HepG2 (cell line): ENCODE measurements around the gene CSHL1. TPM values are rescaled to one million over a fixed set of nuclear protein-coding genes. Genes with fewer than 3 reads are reported as not detected.

ENCODE experiments used
- ERF ChIP-seq: IDR thresholded peaks from 2 replicates; pipeline ENCODE4 v1.6.1; 2018; ENCODE audit warnings: missing biosample characterization, missing genetic modification reagents
- FOXK1 ChIP-seq: sonication (generic); formaldehyde crosslinking; IDR thresholded peaks from 2 replicates; pipeline ENCODE4 v1.4.0; 2020; ENCODE audit warnings: low read depth, missing genetic modification reagents, borderline replicate concordance
- IRF2 ChIP-seq: IDR thresholded peaks from 2 replicates; pipeline ENCODE4 v1.6.1; 2018; ENCODE audit warnings: missing genetic modification reagents, missing compliant biosample characterization
- KDM4B ChIP-seq: sonication (generic); formaldehyde crosslinking; IDR thresholded peaks from 2 replicates; pipeline ENCODE4 v1.4.0; 2020; ENCODE audit warnings: missing genetic modification reagents
- MEIS1 ChIP-seq: sonication (generic); formaldehyde crosslinking; IDR thresholded peaks from 2 replicates; pipeline ENCODE4 v1.9.0; 2021; ENCODE audit warnings: mild to moderate bottlenecking, missing genetic modification reagents, moderate library complexity, borderline replicate concordance
- ZFP91 ChIP-seq: sonication (generic); formaldehyde crosslinking; IDR thresholded peaks from 2 replicates; pipeline ENCODE4 v1.9.0; 2022; ENCODE audit warnings: missing genetic modification reagents, mild to moderate bottlenecking, borderline replicate concordance
- ZNF225 ChIP-seq: sonication (generic); formaldehyde crosslinking; IDR thresholded peaks from 2 replicates; pipeline ENCODE4 v1.4.0; 2020; ENCODE audit warnings: mild to moderate bottlenecking, missing genetic modification reagents
- ZNF362 ChIP-seq: sonication (generic); formaldehyde crosslinking; IDR thresholded peaks from 2 replicates; pipeline ENCODE4 v1.4.0; 2020; ENCODE audit warnings: missing genetic modification reagents, mild to moderate bottlenecking, borderline replicate concordance
- ZNF788 ChIP-seq: sonication (generic); formaldehyde crosslinking; IDR thresholded peaks from 2 replicates; pipeline ENCODE4 v1.5.0; 2020; ENCODE audit warnings: mild to moderate bottlenecking, missing genetic modification reagents, borderline replicate concordance
- polyA plus RNA-seq, 8 experiments: library from polyadenylated mRNA; depleted of rRNA in 3 of 8; stranded (reverse) in 7 of 8; unstranded in 1 of 8; fragments of >200 nt; fragmentation: Illumina TruSeq in 4 of 8; extraction: Trizol in 4 of 8; gene quantifications; 2 replicates each; pipeline versions ENCODE4 v1.2.1 to v1.2.3, GENCODE V29; 2011 to 2016; ENCODE audit warnings: low read depth in 4 of 8, missing spikeins in 1 of 8, mixed read lengths in 1 of 8; ENCODE audit not compliant: insufficient read depth in 1 of 8
- total RNA-seq, 5 experiments: library from RNA; depleted of rRNA; stranded (reverse); fragments of >200 nt; fragmentation: Illumina TruSeq; extraction: Trizol; gene quantifications; 2 replicates each; pipeline ENCODE4 v1.2.3, GENCODE V29; 2016; ENCODE audit warnings: low read depth in 1 of 5
- TF ChIP-seq, protein P1 (sequence below): sonication (generic); formaldehyde crosslinking; IDR thresholded peaks from 2 replicates; pipeline ENCODE4 v1.4.0; 2020; ENCODE audit warnings: low read depth, mild to moderate bottlenecking, missing genetic modification reagents
- TF ChIP-seq, protein P2 (sequence below): sonication (generic); formaldehyde crosslinking; IDR thresholded peaks from 2 replicates; pipeline ENCODE4 v1.4.0; 2020; ENCODE audit warnings: missing genetic modification reagents
- TF ChIP-seq, protein P3 (sequence below): IDR thresholded peaks from 2 replicates; pipeline ENCODE4 v1.6.1; 2016; ENCODE audit warnings: missing genetic modification reagents, missing compliant biosample characterization

CSHL1 gene
- total and polyA plus RNA-seq, 2 of the 13 experiments (the other 11 are each of a cell fraction or from before 2014, with no cell fraction given), result not detected

DNA sequence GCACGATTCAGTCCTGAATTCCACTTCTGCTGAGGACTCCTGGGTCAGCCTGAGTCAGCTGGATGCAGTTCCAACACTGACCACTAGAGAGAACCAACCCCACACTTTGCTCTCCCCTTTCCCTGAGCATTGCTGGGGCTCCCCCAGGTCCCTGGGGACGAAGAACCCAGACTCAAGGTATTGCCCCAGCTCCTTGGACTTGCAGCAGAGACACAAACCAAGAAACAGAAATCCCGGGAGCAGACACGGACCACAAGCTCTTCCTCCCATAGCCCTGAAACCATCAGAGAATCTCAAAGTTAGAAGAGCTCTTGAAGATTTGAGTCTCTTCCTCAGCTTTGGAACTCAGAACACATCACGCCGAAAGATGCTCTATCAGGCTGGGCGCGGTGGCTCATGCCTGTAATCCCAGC lies 8.3 kb upstream of the CSHL1 start (continued):
- no peak for TF ChIP-seq KDM4B
- no peak for TF ChIP-seq ZNF362
- no peak for TF ChIP-seq ZFP91
- no peak for TF ChIP-seq ZNF225 (CRISPR knock-in tag)
- TF ChIP-seq, protein P1, sequence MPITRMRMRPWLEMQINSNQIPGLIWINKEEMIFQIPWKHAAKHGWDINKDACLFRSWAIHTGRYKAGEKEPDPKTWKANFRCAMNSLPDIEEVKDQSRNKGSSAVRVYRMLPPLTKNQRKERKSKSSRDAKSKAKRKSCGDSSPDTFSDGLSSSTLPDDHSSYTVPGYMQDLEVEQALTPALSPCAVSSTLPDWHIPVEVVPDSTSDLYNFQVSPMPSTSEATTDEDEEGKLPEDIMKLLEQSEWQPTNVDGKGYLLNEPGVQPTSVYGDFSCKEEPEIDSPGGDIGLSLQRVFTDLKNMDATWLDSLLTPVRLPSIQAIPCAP (CRISPR knock-in tag), result no peak
- TF ChIP-seq IRF2 (CRISPR knock-in tag), result no peak
- TF ChIP-seq FOXK1 (CRISPR knock-in tag), result no peak
- TF ChIP-seq, protein P2, sequence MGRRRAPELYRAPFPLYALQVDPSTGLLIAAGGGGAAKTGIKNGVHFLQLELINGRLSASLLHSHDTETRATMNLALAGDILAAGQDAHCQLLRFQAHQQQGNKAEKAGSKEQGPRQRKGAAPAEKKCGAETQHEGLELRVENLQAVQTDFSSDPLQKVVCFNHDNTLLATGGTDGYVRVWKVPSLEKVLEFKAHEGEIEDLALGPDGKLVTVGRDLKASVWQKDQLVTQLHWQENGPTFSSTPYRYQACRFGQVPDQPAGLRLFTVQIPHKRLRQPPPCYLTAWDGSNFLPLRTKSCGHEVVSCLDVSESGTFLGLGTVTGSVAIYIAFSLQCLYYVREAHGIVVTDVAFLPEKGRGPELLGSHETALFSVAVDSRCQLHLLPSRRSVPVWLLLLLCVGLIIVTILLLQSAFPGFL (CRISPR knock-in tag), result no peak
- TF ChIP-seq, protein P3, sequence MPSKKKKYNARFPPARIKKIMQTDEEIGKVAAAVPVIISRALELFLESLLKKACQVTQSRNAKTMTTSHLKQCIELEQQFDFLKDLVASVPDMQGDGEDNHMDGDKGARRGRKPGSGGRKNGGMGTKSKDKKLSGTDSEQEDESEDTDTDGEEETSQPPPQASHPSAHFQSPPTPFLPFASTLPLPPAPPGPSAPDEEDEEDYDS (CRISPR knock-in tag), result no peak
- TF ChIP-seq MEIS1 (CRISPR knock-in tag), result no peak
- no peak for TF ChIP-seq ZNF788 (CRISPR knock-in tag)
- TF ChIP-seq ERF (CRISPR knock-in tag), result no peak
- TF ChIP-seq, all 625 proteins: peak for 29
